Measurements from ENCODE around the gene AXDND1. TPM values are rescaled to one million over a fixed set of nuclear protein-coding genes. Genes with fewer than 3 reads are reported as not detected.

Gene AXDND1
- total RNA-seq, 1 donor from 2014 or later: not detected

- DNase-seq: peak; percentile 47
- Mint-ChIP-seq H3K36me3 (ENCODE audit: unreplicated experiment) (peaks cover 5% of the 10 kb centered on the region), H3K4me1 (ENCODE audit: low read depth, unreplicated experiment) (no peaks in the 10 kb centered on the region), H3K27ac (ENCODE audit: unreplicated experiment) (no peak within 1 kb of the TSS), H3K27me3 (ENCODE audit: unreplicated experiment) (peaks cover 7% of the 10 kb centered on the region), H3K4me3 (ENCODE audit: unreplicated experiment) (peak within 1 kb of the TSS; percentile 69), H3K9me3 (ENCODE audit: unreplicated experiment) (peaks cover 2% of the 10 kb centered on the region)
- no peak for TF ChIP-seq CTCF (IDR thresholded peaks at IDR 0.05; ENCODE audit: partially characterized antibody, unreplicated experiment)
These were observed 209.9 kb downstream of the AXDND1 start, which contains the start of gene NPHS2 for GRCh38 chr1:179575497-179576314. Gene NPHS2 (minus strand): TSS chr1:179575948. CDS start chr1:179575864, 84 bp downstream.

GRCh38 chr1:179576509-179576908 lies 210.7 kb downstream of the AXDND1 start:
- Mint-ChIP-seq H3K4me1 (ENCODE audit: low read depth, unreplicated experiment) (no peaks in the 10 kb centered on the region), H3K9me3 (ENCODE audit: unreplicated experiment) (no peaks in the 10 kb centered on the region), H3K36me3 (ENCODE audit: unreplicated experiment) (peaks cover 5% of the 10 kb centered on the region), H3K27me3 (ENCODE audit: unreplicated experiment) (peaks cover 7% of the 10 kb centered on the region), H3K4me3 (ENCODE audit: unreplicated experiment) (peak overlapping the region; percentile 69), H3K27ac (ENCODE audit: unreplicated experiment) (no peak overlapping the region)
- no peak for DNase-seq
- TF ChIP-seq CTCF (IDR thresholded peaks at IDR 0.05; ENCODE audit: partially characterized antibody, unreplicated experiment): no peak

- H3K9me3 Mint-ChIP-seq (ENCODE audit: unreplicated experiment): peaks cover 6% of the 10 kb centered on the region
- H3K27ac Mint-ChIP-seq (ENCODE audit: unreplicated experiment): no peak overlapping the region
- TF ChIP-seq CTCF (IDR thresholded peaks at IDR 0.05; ENCODE audit: partially characterized antibody, unreplicated experiment): no peak
- peaks cover 4% of the 10 kb centered on the region for H3K27me3 Mint-ChIP-seq (ENCODE audit: unreplicated experiment)
- H3K4me1 Mint-ChIP-seq (ENCODE audit: low read depth, unreplicated experiment): no peaks in the 10 kb centered on the region
- peaks cover 6% of the 10 kb centered on the region for H3K36me3 Mint-ChIP-seq (ENCODE audit: unreplicated experiment)
- no peak for DNase-seq
- no peak overlapping the region for H3K4me3 Mint-ChIP-seq (ENCODE audit: unreplicated experiment)
These were observed 218.1 kb downstream of the AXDND1 start for GRCh38 chr1:179583771-179584320.

- peak; percentile 67 for TF ChIP-seq CTCF (IDR thresholded peaks at IDR 0.05; ENCODE audit: partially characterized antibody, unreplicated experiment)
- Mint-ChIP-seq H3K9me3 (ENCODE audit: unreplicated experiment) (peaks cover 6% of the 10 kb centered on the region), H3K27ac (ENCODE audit: unreplicated experiment) (no peak overlapping the region), H3K4me1 (ENCODE audit: low read depth, unreplicated experiment) (no peaks in the 10 kb centered on the region), H3K4me3 (ENCODE audit: unreplicated experiment) (peak overlapping the region; percentile 67), H3K27me3 (ENCODE audit: unreplicated experiment) (peaks cover 4% of the 10 kb centered on the region), H3K36me3 (ENCODE audit: unreplicated experiment) (peaks cover 6% of the 10 kb centered on the region)
- DNase-seq: peak; percentile 73
These were observed 220.5 kb downstream of the AXDND1 start for GRCh38 chr1:179586107-179586823.
